ENCODE measurements around the gene TLCD3B.

TLCD3B gene, protein sequence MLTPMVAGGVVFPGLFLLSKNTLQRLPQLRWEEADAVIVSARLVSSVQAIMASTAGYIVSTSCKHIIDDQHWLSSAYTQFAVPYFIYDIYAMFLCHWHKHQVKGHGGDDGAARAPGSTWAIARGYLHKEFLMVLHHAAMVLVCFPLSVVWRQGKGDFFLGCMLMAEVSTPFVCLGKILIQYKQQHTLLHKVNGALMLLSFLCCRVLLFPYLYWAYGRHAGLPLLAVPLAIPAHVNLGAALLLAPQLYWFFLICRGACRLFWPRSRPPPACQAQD

DNA sequence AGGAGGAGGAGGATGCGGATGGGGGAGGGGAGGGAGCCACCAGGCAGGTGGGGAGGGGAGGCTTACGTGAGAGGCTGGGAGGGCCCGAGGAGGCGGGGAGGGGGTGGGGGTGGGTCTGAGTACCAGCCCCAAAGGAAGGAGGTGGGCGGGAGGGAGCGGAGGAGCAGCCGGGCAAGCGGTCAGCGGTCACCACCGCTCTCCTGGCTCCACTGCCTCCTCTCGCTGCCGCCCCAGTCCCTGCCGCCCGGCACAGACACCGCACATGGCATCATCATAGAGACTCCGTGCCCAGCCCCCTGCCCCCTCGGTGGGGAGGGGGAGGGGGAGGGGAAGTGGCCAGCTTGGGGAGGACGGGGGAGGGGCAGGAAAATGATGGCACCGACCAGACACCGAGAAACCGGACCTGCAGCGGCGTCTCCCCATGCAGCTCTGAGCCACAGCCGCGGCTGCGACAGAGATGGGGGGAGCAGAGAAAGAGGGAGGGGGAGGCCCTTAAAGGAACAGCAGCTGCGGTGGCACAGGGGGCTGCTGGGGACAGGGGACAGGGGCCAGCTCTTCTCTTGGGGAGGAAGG is at the start of gene TLCD3B:
Gene TLCD3B (minus strand): TSS at position 431 of the 573 bp plus-strand sequence. CDS start 744 bp downstream, outside the sequence.
- no peak within 1 kb of the TSS for H3K4me3 ChIP-seq (ENCODE audit: low read depth, low read length)
- no peak for DNase-seq (ENCODE audit: low read depth)
- TF ChIP-seq, protein P1, sequence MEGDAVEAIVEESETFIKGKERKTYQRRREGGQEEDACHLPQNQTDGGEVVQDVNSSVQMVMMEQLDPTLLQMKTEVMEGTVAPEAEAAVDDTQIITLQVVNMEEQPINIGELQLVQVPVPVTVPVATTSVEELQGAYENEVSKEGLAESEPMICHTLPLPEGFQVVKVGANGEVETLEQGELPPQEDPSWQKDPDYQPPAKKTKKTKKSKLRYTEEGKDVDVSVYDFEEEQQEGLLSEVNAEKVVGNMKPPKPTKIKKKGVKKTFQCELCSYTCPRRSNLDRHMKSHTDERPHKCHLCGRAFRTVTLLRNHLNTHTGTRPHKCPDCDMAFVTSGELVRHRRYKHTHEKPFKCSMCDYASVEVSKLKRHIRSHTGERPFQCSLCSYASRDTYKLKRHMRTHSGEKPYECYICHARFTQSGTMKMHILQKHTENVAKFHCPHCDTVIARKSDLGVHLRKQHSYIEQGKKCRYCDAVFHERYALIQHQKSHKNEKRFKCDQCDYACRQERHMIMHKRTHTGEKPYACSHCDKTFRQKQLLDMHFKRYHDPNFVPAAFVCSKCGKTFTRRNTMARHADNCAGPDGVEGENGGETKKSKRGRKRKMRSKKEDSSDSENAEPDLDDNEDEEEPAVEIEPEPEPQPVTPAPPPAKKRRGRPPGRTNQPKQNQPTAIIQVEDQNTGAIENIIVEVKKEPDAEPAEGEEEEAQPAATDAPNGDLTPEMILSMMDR (IDR thresholded peaks at IDR 0.05; ENCODE audit: low read depth, low read length, missing control alignments), result no peak

DNA sequence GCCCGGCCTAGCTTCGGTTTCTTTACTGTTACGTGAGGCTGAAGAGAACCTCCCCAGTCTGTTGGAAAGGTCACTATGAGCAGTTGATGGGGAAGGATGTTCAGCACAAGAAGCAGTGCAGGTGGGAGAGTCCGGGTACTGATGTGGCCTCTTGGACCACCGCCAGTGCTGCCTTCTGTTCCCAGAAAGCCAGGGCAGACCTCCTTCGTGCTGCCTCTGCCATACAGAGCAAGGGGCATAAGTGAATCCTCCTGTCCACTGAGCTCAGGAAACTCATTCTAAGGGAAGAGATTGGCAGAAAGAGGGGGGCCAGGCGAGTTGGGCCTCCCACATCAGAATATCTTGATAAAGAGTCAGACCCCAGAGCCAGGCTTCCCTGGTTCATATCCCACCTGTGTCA is 48.4 kb upstream of the TLCD3B start:
- H3K4me3 ChIP-seq (ENCODE audit: low read depth, low read length), result no peak overlapping the region
- no peak for DNase-seq (ENCODE audit: low read depth)
- TF ChIP-seq, protein P1 (IDR thresholded peaks at IDR 0.05; ENCODE audit: low read depth, low read length, missing control alignments), result no peak

DNA sequence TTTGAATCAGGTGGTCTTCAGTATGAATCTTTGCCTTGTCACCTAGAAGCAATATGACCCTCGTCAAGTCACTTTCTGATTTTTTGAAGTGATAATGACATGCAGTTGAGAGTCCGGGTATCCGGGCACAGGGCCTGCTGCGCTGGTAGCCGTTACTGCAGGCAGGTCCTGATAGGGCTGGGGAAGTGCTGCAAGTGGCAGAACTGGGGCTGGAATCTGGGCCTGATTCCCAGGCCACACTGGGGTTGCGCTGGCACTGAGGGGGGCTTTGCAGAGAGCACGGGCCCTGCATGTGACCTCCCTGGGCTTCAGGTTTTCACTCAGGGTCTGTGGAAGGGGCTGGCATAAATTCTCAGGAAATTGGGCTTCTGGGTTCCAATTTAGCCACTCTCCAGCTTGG is 47.7 kb upstream of the TLCD3B start:
- TF ChIP-seq, protein P1 (IDR thresholded peaks at IDR 0.05; ENCODE audit: low read depth, low read length, missing control alignments), result no peak
- no peak overlapping the region for H3K4me3 ChIP-seq (ENCODE audit: low read depth, low read length)
- DNase-seq (ENCODE audit: low read depth), result no peak

DNA sequence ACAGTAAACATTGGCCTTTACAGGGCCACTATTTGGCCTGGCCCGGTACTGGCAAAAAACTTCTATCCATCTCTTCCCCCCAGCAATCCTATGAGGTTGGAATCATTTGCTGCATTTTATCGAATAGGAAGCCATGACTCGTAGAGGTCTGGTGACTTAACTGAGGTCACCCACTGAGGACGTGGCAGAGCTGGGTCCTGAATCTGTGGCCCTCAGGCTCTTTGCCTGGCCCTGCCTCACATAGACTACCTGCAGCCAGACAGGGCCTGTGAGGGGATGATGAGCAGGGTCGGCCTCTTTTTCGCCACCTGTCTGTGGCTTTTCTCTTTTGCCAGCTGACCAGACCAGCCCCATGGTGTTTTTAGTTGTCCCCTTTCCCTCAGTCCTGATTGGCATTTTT is 46.6 kb upstream of the TLCD3B start:
- DNase-seq (ENCODE audit: low read depth), result no peak

DNA sequence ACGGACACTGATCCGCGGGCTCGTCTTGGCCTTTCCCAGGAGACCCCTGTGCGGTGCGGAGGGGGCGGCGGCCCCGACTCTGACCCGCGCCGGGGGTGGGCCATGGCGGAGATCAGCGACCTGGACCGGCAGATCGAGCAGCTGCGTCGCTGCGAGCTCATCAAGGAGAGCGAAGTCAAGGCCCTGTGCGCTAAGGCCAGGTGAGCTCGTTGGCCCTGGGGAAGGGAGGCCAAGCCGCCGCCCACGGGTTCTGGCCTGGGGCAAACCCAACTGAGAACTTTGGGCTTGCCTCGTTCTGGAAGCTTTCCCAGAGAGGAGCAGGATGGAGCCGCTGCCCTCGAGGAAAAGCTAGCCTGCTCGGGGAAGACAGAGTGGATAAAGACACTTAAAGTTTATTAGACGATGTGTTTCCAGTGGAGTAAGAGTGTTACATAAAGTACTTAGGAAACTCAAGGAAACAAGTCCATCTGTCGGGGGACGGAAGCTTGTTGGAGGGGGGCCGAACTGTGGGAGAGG is 45.3 kb upstream of the TLCD3B start:
- DNase-seq (ENCODE audit: low read depth), result no peak
- TF ChIP-seq, protein P1 (IDR thresholded peaks at IDR 0.05; ENCODE audit: low read depth, low read length, missing control alignments), result no peak

More for the DNA sequence above, 46.6 kb upstream of the TLCD3B start:
- TF ChIP-seq, protein P1 (IDR thresholded peaks at IDR 0.05; ENCODE audit: low read depth, low read length, missing control alignments), result no peak
- no peak overlapping the region for H3K4me3 ChIP-seq (ENCODE audit: low read depth, low read length)

DNA sequence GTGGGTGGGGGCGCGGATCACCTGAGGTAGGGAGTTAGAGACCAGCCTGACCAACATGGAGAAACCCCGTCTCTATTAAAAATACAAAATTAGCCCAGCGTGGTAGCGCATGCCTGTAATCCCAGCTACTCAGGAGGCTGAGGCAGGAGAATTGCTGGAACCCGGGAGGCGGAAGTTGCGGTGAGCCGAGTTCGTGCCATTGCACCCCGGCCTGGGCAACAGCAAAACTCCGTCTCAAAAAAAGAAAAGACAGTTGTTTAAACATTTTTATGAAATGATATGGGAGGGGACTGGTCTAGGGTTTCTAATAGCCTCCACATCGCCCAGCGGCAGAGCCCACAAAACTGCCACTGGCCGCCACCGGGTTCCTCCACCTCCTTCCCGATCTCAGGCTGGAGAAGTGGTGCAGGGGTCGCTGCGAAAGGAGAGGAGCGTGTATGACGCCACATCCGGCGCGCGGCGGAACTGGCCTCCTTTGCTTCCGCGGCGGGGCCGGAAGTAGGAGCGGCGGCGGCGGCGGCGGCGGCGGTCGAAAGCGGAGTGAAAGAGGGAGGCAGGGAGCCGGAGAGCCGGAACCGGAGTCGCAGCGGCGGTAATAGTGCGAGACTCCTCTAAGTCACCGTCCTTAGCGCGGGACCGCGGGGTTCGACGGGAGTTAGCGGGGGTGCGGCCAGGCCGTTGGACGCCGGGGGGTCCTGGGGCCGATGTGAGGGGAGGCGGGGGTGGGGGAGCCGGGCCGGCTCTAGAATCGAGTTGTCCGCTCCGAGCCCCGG is 44.6 kb upstream of the TLCD3B start, which contains the start of gene PPP4C:
Gene PPP4C (plus strand): TSS at position 492 of the 773 bp plus-strand sequence. CDS start 384 bp downstream, outside the sequence.
- peak within 1 kb of the TSS; percentile 80 for H3K4me3 ChIP-seq (ENCODE audit: low read depth, low read length)
- no peak for DNase-seq (ENCODE audit: low read depth)
- TF ChIP-seq, protein P1 (IDR thresholded peaks at IDR 0.05; ENCODE audit: low read depth, low read length, missing control alignments), result no peak

More for the DNA sequence above, 45.3 kb upstream of the TLCD3B start:
- peak overlapping the region; percentile 80 for H3K4me3 ChIP-seq (ENCODE audit: low read depth, low read length)

Measured in GM12864 (cell line).